GM15510 (cell line): ENCODE measurements around the gene KRTAP5-2.

Experiments used
- POLR2A ChIP-seq: IDR thresholded peaks from 3 replicates; pipeline ENCODE4 v1.6.1; 2011; ENCODE audit warnings: borderline replicate concordance; ENCODE audit not compliant: insufficient read length; ENCODE audit errors: extremely low read depth

Gene KRTAP5-2

DNA sequence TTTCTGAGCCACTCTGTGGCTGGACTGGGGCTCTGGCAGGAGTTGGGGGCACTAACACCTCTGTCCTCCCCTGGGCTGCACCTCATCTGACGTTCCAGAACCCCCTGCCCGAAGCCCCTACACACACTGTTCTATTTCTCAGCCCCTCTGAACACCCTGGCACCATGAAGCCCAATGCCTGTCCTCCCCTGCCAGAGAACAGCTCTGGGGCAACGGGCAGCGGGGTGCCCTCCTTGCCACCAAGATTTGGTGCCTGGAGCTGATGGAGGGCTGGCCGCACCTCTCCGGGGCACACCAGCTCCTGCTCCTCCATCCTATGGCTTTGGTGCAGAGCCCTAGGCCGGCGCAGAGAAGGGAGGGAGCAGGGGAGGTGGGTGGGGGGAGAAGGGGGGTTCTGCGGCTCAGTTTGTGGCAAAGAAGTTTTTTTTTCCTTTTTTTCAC lies 42.4 kb downstream of the KRTAP5-2 start:
- no peak for TF ChIP-seq POLR2A

DNA sequence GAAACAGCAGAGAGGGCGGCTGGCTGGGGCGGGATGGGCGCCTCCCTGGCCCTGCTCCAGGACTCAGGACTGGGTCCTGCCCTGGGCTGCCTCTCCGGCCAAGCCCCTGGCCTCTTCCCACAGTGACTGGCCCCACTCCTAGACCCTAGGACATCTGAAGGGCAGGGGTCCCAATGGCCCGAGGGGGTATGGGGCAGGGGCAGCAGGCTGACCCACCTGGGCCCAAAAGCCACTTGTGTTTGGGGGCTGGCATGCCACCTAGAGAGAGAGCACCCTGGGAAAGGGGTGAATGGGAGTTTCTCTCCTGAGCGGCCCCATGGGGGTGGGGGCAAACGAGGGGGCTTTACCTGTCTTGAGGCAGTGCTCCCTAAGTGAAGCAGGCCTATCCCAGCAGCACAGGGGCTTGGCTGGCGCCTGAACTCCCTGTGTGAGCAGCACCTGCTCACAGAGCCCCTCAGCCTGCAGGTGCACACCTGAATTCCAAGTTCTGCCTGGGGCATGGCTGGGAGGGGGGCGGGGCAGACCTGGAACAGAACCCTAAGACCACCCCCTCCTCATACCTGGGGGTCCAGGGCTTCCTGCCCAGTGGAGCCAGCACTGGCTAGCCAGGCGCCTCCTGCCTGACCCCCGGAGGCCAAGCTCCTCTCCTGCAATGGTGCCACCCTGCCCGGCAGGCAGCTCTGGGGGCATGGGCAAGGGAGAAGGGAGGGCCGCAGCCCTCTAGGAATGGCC lies 42.9 kb downstream of the KRTAP5-2 start:
- no peak for TF ChIP-seq POLR2A

DNA sequence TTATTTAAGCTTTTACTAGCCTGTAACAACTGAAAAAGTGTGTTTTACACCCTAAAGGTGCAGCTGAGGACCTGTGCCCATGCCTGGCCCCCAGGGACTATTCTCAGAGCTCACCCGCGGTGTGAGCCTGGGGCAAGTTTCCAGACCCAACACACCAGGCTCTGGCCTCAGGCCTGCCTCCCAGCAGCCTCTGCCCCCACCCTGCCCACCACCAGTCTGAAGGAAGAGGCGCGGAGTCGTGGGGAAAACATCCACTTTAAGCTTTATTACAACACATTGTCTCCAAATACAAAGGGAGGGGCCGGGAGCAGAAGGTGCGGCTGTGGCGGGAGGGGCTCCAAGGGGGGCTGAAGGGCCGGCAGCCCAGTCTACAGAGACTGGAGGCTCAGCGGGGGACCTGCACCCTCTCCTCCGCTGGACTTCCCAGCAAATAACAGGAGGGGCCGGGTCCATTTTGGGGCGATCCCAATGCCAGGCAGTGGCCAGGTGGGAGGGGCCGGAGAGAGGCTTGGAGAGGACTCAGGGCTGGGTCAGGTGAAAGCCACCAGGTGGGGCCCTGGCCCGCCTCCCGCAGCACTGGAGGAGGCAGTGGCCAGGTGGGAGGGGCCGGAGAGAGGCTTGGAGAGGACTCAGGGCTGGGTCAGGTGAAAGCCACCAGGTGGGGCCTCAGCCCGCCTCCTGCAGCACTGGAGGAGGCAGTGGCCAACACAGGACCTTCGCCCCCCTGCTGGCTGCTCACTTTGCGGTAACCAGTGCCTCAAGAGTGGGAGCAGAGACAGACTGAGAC lies 44.1 kb downstream of the KRTAP5-2 start:
- no peak for TF ChIP-seq POLR2A

DNA sequence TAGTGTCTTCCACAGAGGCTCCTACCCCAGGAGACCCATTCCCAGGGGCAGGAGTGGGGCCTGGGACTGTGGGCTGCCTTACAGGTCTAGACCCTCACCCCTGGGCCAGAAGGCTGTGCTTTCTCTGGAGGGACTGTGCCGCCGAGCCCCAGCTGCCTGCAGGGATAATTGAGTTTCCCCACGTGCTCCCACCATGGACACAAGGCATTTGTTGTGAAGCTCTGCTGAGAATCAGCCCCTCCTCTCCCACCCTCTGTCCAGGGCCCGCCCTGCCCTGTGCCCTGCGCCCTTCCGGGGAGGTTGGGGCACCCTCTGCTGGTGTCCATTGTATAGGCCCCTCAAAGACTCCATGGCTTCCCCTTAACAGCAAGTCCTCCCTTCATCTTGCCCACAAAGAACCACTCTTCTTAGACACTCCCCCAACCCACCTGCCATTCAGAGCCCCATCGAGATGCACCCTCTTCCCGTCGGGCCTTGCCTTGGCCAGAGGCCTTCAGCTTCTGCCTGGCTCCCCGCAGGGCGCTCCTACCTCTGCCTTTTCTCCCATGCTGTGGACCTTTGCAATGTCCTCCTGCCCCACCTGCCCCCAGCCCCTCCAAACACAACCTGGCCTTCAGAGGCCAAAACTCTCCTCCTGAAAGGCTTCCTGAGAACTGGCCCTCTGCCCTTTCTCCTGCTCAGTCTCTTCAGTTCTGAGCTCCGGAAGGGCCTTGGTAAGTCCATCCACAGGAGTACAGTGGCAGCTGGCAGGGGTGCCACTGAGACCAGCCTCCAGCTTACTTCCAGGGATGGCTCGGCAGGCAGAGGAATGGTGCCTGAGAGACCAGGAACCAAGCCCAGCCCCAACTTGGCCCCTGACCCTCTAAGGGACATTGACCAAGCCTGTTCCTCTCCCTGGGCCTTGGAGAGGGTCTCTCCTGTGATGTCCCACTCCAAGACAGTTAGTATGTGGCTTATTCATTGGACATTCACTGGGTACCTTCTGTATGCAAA lies 48.5 kb downstream of the KRTAP5-2 start:
- TF ChIP-seq POLR2A = no peak

DNA sequence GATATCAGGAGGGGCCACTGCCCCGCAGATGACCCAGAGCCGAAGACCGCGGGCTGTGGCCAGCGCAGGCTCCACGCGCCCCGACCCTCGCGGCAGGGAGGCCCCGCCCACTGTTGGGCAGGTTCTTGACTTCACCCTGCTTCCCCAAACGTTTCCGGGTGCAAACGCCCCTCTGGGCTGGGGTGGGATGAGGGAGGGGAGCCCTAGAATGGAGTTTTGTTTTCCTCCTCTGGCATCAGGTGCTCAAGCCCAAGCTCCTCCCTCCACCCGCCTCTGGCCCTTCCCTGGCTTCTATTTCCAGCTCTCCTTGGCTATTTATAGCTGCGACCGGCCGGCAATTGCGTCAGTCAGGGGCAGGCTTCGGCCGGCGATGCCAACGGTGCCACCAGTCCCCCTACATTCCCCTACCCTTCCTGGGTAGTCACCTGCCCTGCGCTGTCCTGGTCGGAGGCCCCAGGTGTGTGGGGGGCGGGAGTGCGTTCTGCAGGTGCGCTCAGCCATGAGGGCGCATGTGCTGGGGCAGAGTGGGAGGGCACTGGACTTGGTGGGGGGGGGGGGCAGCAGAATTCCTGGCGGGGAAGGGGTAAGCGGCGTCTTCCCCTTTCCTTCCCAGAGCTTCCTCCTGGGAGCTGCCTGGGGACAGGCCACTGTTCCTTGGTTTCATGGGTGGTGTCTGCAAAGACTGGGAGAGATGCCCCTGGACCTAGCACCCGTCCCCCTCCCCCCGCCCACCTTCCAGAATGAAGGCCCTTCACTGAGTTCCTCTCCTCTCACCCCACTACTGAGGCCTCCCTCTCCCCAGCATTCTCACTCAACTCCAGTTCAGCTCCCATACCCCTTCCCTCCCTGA lies 49.6 kb downstream of the KRTAP5-2 start:
- TF ChIP-seq POLR2A = no peak

DNA sequence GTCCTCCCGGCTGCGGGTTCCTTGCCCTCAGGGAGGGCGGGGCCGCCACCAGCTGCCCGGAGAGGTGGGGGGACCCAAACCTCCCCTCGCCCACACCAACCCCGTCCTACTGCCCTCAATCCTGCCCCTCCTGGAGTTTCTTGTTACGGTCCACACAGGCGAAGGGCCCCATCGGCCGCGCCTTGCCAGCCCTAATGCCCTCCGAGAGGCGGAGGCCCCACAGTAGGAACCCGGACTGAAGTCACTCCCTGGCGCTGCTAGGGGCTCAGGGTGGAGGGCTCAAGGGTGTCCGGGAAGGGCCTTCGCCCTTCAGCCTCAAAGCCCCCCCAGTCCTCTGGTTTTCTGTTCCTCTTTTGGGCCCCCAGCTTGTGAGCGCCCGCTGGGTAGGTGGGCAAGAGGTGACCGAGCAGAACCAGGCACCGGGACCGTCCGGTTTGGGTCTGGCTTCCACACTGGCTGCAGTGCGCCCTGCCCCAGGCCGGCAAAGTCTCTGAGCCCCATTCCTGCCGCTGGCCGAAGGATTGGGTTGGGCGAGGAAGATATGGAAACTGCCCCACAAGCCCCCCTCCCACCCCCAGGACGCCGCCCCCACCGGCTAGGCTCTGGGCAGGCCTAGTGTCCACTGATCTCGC lies 50.5 kb downstream of the KRTAP5-2 start:
- TF ChIP-seq POLR2A = no peak
